OCI-LY3 (cell line): ENCODE data around the gene MON1B.

ENCODE experiments used
- H2AFZ ChIP-seq: fragments of 200-600, 300-600 bp; shearing (Covaris generic); 2 replicates; pipeline ENCODE4 v1.6.0; 2014; ENCODE audit warnings: antibody characterized with exemption, low read depth, low read length
- H3K27ac ChIP-seq: fragments of 200-600, 300-600 bp; sonication (generic); 2 replicates; pipeline ENCODE4 v1.5.1; 2014; ENCODE audit warnings: mild to moderate bottlenecking, low read length, moderate library complexity, mixed read lengths
- H3K27me3 ChIP-seq: fragments of 200-600, 300-600 bp; sonication (generic); 2 replicates; pipeline ENCODE4 v1.6.1; 2014; ENCODE audit warnings: low read depth, low read length, mixed read lengths
- H3K36me3 ChIP-seq: fragments of 200-600, 300-600 bp; sonication (generic); replicated peaks from 2 replicates; pipeline ENCODE3; 2014; ENCODE audit warnings: low read depth, low read length, mixed read lengths
- H3K4me1 ChIP-seq: fragments of 300-600, 200-600 bp; sonication (generic); 2 replicates; pipeline ENCODE4 v1.6.1; 2014; ENCODE audit warnings: low read length, mixed read lengths
- H3K4me2 ChIP-seq: fragments of 200-600, 300-600 bp; sonication (generic); 2 replicates; pipeline ENCODE4 v1.6.1; 2014; ENCODE audit warnings: low read length, mixed read lengths
- H3K4me3 ChIP-seq: fragments of 300-600, 200-600 bp; sonication (generic); 2 replicates; pipeline ENCODE4 v1.5.1; 2014; ENCODE audit warnings: antibody characterized with exemption, mild to moderate bottlenecking, low read length, moderate library complexity
- H3K79me2 ChIP-seq: fragments of 300-600, 200-600 bp; shearing (Covaris generic); 2 replicates; pipeline ENCODE4 v1.6.1; 2014; ENCODE audit warnings: mild to moderate bottlenecking, low read length, mixed read lengths
- H3K9ac ChIP-seq: fragments of 300-600, 200-600 bp; shearing (Covaris generic); 2 replicates; pipeline ENCODE4 v1.6.0; 2014; ENCODE audit warnings: mild to moderate bottlenecking, low read length, moderate library complexity
- H3K9me3 ChIP-seq: fragments of 200-600, 300-600 bp; shearing (Covaris generic); 2 replicates; pipeline ENCODE4 v1.6.1; 2014; ENCODE audit warnings: low read length, mixed read lengths; ENCODE audit not compliant: insufficient read depth
- H4K20me1 ChIP-seq: fragments of 200-600, 300-600 bp; sonication (generic); 2 replicates; pipeline ENCODE4 v1.6.1; 2016; ENCODE audit warnings: low read length, mixed read lengths; ENCODE audit not compliant: insufficient read depth
- CTCF ChIP-seq: fragments of 200-600, 300-600 bp; sonication (generic); IDR thresholded peaks from 2 replicates; pipeline ENCODE4 v1.5.1; 2014; ENCODE audit warnings: antibody characterized with exemption, low read length, low read depth
- EZH2phosphoT487 ChIP-seq: fragments of 200-600 bp; shearing (Covaris generic); IDR thresholded peaks from 2 replicates; pipeline ENCODE4 v1.6.1; 2018; ENCODE audit warnings: antibody characterized with exemption, mixed run types, low read depth

Gene MON1B

GRCh38 chr16:77197747-77198146 lies 6.8 kb downstream of the MON1B start:
- H3K9me3 ChIP-seq = no peaks in the 10 kb centered on the region
- TF ChIP-seq EZH2phosphoT487 (no peak), CTCF (no peak)
- H3K4me2 ChIP-seq = no peak overlapping the region
- no peak overlapping the region for H3K9ac ChIP-seq
- H3K27ac ChIP-seq = no peak overlapping the region
- H3K36me3 ChIP-seq = peaks cover 48% of the 10 kb centered on the region
- H3K27me3 ChIP-seq = no peaks in the 10 kb centered on the region
- no peak overlapping the region for H2AFZ ChIP-seq
- H4K20me1 ChIP-seq = peaks cover 4% of the 10 kb centered on the region; the same call in 1 of the 2 replicates
- H3K4me1 ChIP-seq = no peaks in the 10 kb centered on the region
- H3K79me2 ChIP-seq = peaks cover 20% of the 10 kb centered on the region
- no peak overlapping the region for H3K4me3 ChIP-seq

- TF ChIP-seq CTCF (no peak), EZH2phosphoT487 (no peak)
- H3K4me1 ChIP-seq = no peaks in the 10 kb centered on the region
- H3K4me2 ChIP-seq = no peak within 1 kb of the TSS
- H3K9ac ChIP-seq = no peak within 1 kb of the TSS
- H2AFZ ChIP-seq = no peak within 1 kb of the TSS
- no peak within 1 kb of the TSS for H3K4me3 ChIP-seq
- no peaks in the 10 kb centered on the region for H3K27me3 ChIP-seq
- no peak within 1 kb of the TSS for H3K27ac ChIP-seq
- 0 out of 2 replicates have a peak, but pooled peaks cover 5% of the 10 kb centered on the region for H3K79me2 ChIP-seq
- no peaks in the 10 kb centered on the region for H3K9me3 ChIP-seq
- H3K36me3 ChIP-seq = peaks cover 40% of the 10 kb centered on the region
- no peaks in the 10 kb centered on the region for H4K20me1 ChIP-seq
Measured at GRCh38 chr16:77199211-77199610, 8.2 kb downstream of the MON1B start, which contains the start of gene SYCE1L. SYCE1L (plus strand) TSS chr16:77199408; CDS start chr16:77199452, 44 bp downstream.

- TF ChIP-seq CTCF (no peak), EZH2phosphoT487 (no peak)
- Histone ChIP-seq H3K27me3 (no peaks in the 10 kb centered on the region), H3K9ac (no peak overlapping the region), H3K36me3 (no peaks in the 10 kb centered on the region), H4K20me1 (no peaks in the 10 kb centered on the region), H3K4me3 (no peak overlapping the region), H3K4me2 (no peak overlapping the region), H3K27ac (no peak overlapping the region), H3K79me2 (no peaks in the 10 kb centered on the region), H3K4me1 (no peaks in the 10 kb centered on the region), H3K9me3 (no peaks in the 10 kb centered on the region), H2AFZ (no peak overlapping the region)
Measured at GRCh38 chr16:77206533-77206932, 15.5 kb downstream of the MON1B start.

GRCh38 chr16:77207030-77207429 lies 16.0 kb downstream of the MON1B start:
- Histone ChIP-seq H3K36me3 (no peaks in the 10 kb centered on the region), H3K9me3 (no peaks in the 10 kb centered on the region), H4K20me1 (no peaks in the 10 kb centered on the region), H3K4me2 (no peak overlapping the region), H3K27ac (no peak overlapping the region), H2AFZ (no peak overlapping the region), H3K9ac (no peak overlapping the region), H3K27me3 (no peaks in the 10 kb centered on the region), H3K4me3 (no peak overlapping the region), H3K79me2 (no peaks in the 10 kb centered on the region), H3K4me1 (no peaks in the 10 kb centered on the region)
- TF ChIP-seq EZH2phosphoT487 = no peak
- TF ChIP-seq CTCF = no peak
